Fibroblast of lung (primary cell): ENCODE measurements around the gene MBNL2.

Experiments
- CTCF ChIP-seq, 2 donors: IDR thresholded peaks in 1 of 2; conservative IDR thresholded peaks in 1 of 2; 1 replicate in 1 of 2; 2 replicates in 1 of 2; pipeline ENCODE4 v1.5.1; 2011 to 2012; ENCODE audit warnings: low read length in 2 of 2, control low read depth in 1 of 2, inconsistent platforms in 1 of 2, low read depth in 1 of 2, mild to moderate bottlenecking in 1 of 2
- EZH2 ChIP-seq: IDR thresholded peaks from 2 replicates; pipeline ENCODE4 v1.5.1; 2012; ENCODE audit warnings: low read length, control low read depth, mild to moderate bottlenecking; ENCODE audit errors: missing control alignments

GRCh38 chr13:97246596-97247158, 24.5 kb downstream of the MBNL2 start:
- TF ChIP-seq CTCF (conservative IDR thresholded peaks at IDR 0.05 in 1 of 2, IDR thresholded peaks at IDR 0.05 in 1 of 2; ENCODE audit: low read depth in 1 of 2, low read length in 2 of 2) (no peak), EZH2 (no peak)
